Tibial nerve (tissue), 4 donors: ENCODE results near the gene DGKQ. TPM values are rescaled to one million over a fixed set of nuclear protein-coding genes. Genes with fewer than 3 reads are reported as not detected.
A peak's percentile ranks its signal among the peaks of the same experiment; 100 is the strongest.
"Not testable (repeated sequence)": the region's sequence is repeated elsewhere in the genome, so short reads cannot be mapped to it uniquely, and the experiment has no call there.

Experiments used
- DNase-seq, 2 donors: peaks; one replicate each; pipeline ENCODE4 v3.0.0-alpha.2; 2019; ENCODE audit warnings: low spot score in 2 of 2
- H3K27ac ChIP-seq, 4 donors: fragments of 200-600 bp; sonication (generic) in 3 of 4; one replicate each; pipeline ENCODE4 v1.5.1; 2017 to 2019; ENCODE audit warnings: mild to moderate bottlenecking in 1 of 4
- H3K27me3 ChIP-seq, 2 donors: fragments of 200-600 bp; sonication (generic) in 1 of 2; one replicate each; pipeline versions ENCODE4 v1.5.1 to v1.6.0; 2017 to 2019
- H3K36me3 ChIP-seq, 3 donors: fragments of 200-600 bp; sonication (generic); one replicate each; pipeline ENCODE4 v1.5.1; 2018 to 2019
- H3K4me1 ChIP-seq, 4 donors: fragments of 200-600 bp; sonication (generic) in 3 of 4; one replicate each; pipeline ENCODE4 v1.5.1; 2017 to 2019
- H3K4me3 ChIP-seq, 4 donors: fragments of 200-600 bp; sonication (generic) in 3 of 4; one replicate each; pipeline ENCODE4 v1.5.1; 2017 to 2019; ENCODE audit warnings: mild to moderate bottlenecking in 1 of 4, moderate library complexity in 1 of 4
- H3K9me3 ChIP-seq, 4 donors: fragments of 200-600 bp; sonication (generic) in 3 of 4; one replicate each; pipeline ENCODE4 v1.5.1; 2017 to 2019
- CTCF ChIP-seq, 5 experiments: fragments of 200-600 bp in 3 of 5; fragments of 450-650 bp in 2 of 5; sonication (generic) in 3 of 5; IDR thresholded peaks; one replicate each; pipeline ENCODE4 v1.5.1; 2016 to 2019; ENCODE audit warnings: antibody characterized with exemption in 5 of 5, mild to moderate bottlenecking in 3 of 5, moderate library complexity in 2 of 5
- EP300 ChIP-seq, 2 donors: sonication (generic); formaldehyde crosslinking; IDR thresholded peaks; one replicate each; pipeline ENCODE4 v1.6.1; 2017; ENCODE audit warnings: antibody characterized with exemption in 2 of 2, mild to moderate bottlenecking in 1 of 2
- POLR2A ChIP-seq, 2 donors: fragments of 450-650 bp; IDR thresholded peaks; one replicate each; pipeline ENCODE4 v1.6.1; 2017; ENCODE audit warnings: antibody characterized with exemption in 2 of 2, mild to moderate bottlenecking in 2 of 2, moderate library complexity in 2 of 2
- WGBS, 2 donors: methylation state at CpG; one replicate each; pipeline ENCODE4 v1.1.5; 2018; 5-methylcytosine and 5-hydroxymethylcytosine counted together
- total RNA-seq, 4 donors: library from RNA; depleted of rRNA; stranded (reverse); fragments of >200 nt; gene quantifications; one replicate each; pipeline ENCODE4 v1.1.0, GENCODE V29; 2016

Gene DGKQ
- total RNA-seq, 4 donors from 2014 or later = 9.0 to 23.4 (median 13.6) TPM

- no peak overlapping the region for H3K27ac ChIP-seq
- DNase-seq = no peak
- peaks cover 0 to 15% (median 0%) of the 10 kb centered on the region in 4 donors for H3K4me1 ChIP-seq
- H3K36me3 ChIP-seq = peaks cover 0 to 37% (median 0%) of the 10 kb centered on the region in 3 donors
- H3K27me3 ChIP-seq = no peaks in the 10 kb centered on the region
- TF ChIP-seq CTCF (IDR thresholded peaks at IDR 0.05) = no peak
- no peak for TF ChIP-seq EP300 (IDR thresholded peaks at IDR 0.05)
- TF ChIP-seq POLR2A (IDR thresholded peaks at IDR 0.05) = no peak
- 67 to 73% methylated on average over 8 to 9 of the region's 9 CpGs for WGBS, 2 donors
- H3K9me3 ChIP-seq = no peaks in the 10 kb centered on the region
- no peak overlapping the region for H3K4me3 ChIP-seq
Observed at GRCh38 chr4:946103-946450, 27.3 kb downstream of the DGKQ start.

GRCh38 chr4:945274-946102 lies 27.9 kb downstream of the DGKQ start:
- 35 to 47% methylated on average over 28 of the region's 28 CpGs for WGBS, 2 donors
- H3K27ac ChIP-seq = no peak overlapping the region
- H3K27me3 ChIP-seq = no peaks in the 10 kb centered on the region
- H3K4me1 ChIP-seq = peaks cover 0 to 15% (median 0%) of the 10 kb centered on the region in 4 donors
- peaks cover 0 to 32% (median 0%) of the 10 kb centered on the region in 3 donors for H3K36me3 ChIP-seq
- H3K4me3 ChIP-seq = no peak overlapping the region
- no peaks in the 10 kb centered on the region for H3K9me3 ChIP-seq
- no peak for DNase-seq
- TF ChIP-seq EP300 (IDR thresholded peaks at IDR 0.05) (no peak), POLR2A (IDR thresholded peaks at IDR 0.05) (no peak), CTCF (IDR thresholded peaks at IDR 0.05) (no peak)

GRCh38 chr4:939508-939907 lies 33.9 kb downstream of the DGKQ start:
- H3K27me3 ChIP-seq, H3K9me3 ChIP-seq, H3K4me1 ChIP-seq, H3K4me3 ChIP-seq, H3K27ac ChIP-seq, DNase-seq: not testable (repeated sequence)
- peaks cover 0 to 13% (median 0%) of the 10 kb centered on the region in 3 donors for H3K36me3 ChIP-seq
- WGBS, 2 donors = 82 to 83% methylated on average over 4 of the region's 4 CpGs

- Histone ChIP-seq H3K9me3 (no peaks in the 10 kb centered on the region), H3K27ac (peak overlapping the region; percentile 57 to 98 (median 92)), H3K36me3 (no peaks in the 10 kb centered on the region), H3K27me3 (no peaks in the 10 kb centered on the region), H3K4me3 (peak overlapping the region; percentile 88 to 100 (median 98)), H3K4me1 (peaks cover 5 to 60% (median 32%) of the 10 kb centered on the region in 4 donors)
- no peak for DNase-seq
- TF ChIP-seq POLR2A (IDR thresholded peaks at IDR 0.05) = no peak
- TF ChIP-seq CTCF (IDR thresholded peaks at IDR 0.05) = peak in 1 of 5 experiments; percentile 3
- no peak for TF ChIP-seq EP300 (IDR thresholded peaks at IDR 0.05)
- 4% methylated on average over 11 of the region's 11 CpGs for WGBS, 2 donors
Observed at GRCh38 chr4:932713-933070, 40.7 kb downstream of the DGKQ start.

GRCh38 chr4:931960-932712 lies 41.2 kb downstream of the DGKQ start, which contains the start of the genes GAK and TMEM175:
GAK (minus strand) TSS chr4:932316; CDS start chr4:932187, 129 bp downstream.
TMEM175 (plus strand) TSS chr4:932460; CDS start chr4:947740, 15,280 bp downstream.
- H3K27me3 ChIP-seq = no peaks in the 10 kb centered on the region
- WGBS, 2 donors = 0 to 1% methylated on average over 48 to 64 of the region's 99 CpGs
- peaks cover 5 to 63% (median 32%) of the 10 kb centered on the region in 4 donors for H3K4me1 ChIP-seq

More at GRCh38 chr4:931960-932712, 41.2 kb downstream of the DGKQ start, which contains the start of the genes GAK and TMEM175:
- Histone ChIP-seq H3K27ac (peak within 1 kb of the TSS; percentile 77 to 98 (median 92)), H3K4me3 (peak within 1 kb of the TSS; percentile 88 to 100 (median 98)), H3K9me3 (no peaks in the 10 kb centered on the region), H3K36me3 (no peaks in the 10 kb centered on the region)
- TF ChIP-seq EP300 (IDR thresholded peaks at IDR 0.05) = peak in 1 of 2 donors; percentile 72
- peak in 2 of 5 experiments; percentile 43 to 70 for TF ChIP-seq CTCF (IDR thresholded peaks at IDR 0.05)
- TF ChIP-seq POLR2A (IDR thresholded peaks at IDR 0.05) = peak; percentile 47 to 81
- DNase-seq = peak; percentile 90 to 93
